ENCODE measurements around the gene ADSL. TPM values are rescaled to one million over a fixed set of nuclear protein-coding genes. Genes with fewer than 3 reads are reported as not detected.
A peak's percentile ranks its signal among the peaks of the same experiment; 100 is the strongest.

The ADSL gene
- total and polyA plus RNA-seq, 9 of the 15 experiments (the other 6 are each of a cell fraction or from before 2014, with no cell fraction given), result 112 to 322 (median 146) TPM

GRCh38 chr22:40322021-40322420, 24.3 kb upstream of the ADSL start (continued):
- no peak for TF ChIP-seq ETV5 (CRISPR knock-in tag; IDR thresholded peaks at IDR 0.05; ENCODE audit: low read depth)
- TF ChIP-seq ZNF444 (CRISPR knock-in tag; IDR thresholded peaks at IDR 0.05), result no peak
- no peak for TF ChIP-seq ZNF431 (CRISPR knock-in tag; IDR thresholded peaks at IDR 0.05)
- no peak for TF ChIP-seq KDM5B (IDR thresholded peaks at IDR 0.05; ENCODE audit: insufficient replicate concordance, low read depth, low read length)
- no peak; the same call in 1 of the 2 replicates for TF ChIP-seq NFE2 (IDR thresholded peaks at IDR 0.05; ENCODE audit: low read depth)
- TF ChIP-seq ZBTB2 (IDR thresholded peaks at IDR 0.05), result no peak
- no peak for TF ChIP-seq ZNF121 (CRISPR knock-in tag; conservative IDR thresholded peaks at IDR 0.05)
- TF ChIP-seq ZNF232 (CRISPR knock-in tag; IDR thresholded peaks at IDR 0.05), result no peak
- no peak for TF ChIP-seq ZNF445 (CRISPR knock-in tag; IDR thresholded peaks at IDR 0.05; ENCODE audit: low read depth)
- no peak for TF ChIP-seq ILK (tag; IDR thresholded peaks at IDR 0.05; ENCODE audit: borderline replicate concordance, low read depth)
- TF ChIP-seq HMGXB4 (CRISPR knock-in tag; IDR thresholded peaks at IDR 0.05), result no peak
- TF ChIP-seq TGIF2 (CRISPR knock-in tag; IDR thresholded peaks at IDR 0.05), result no peak
- no peak for TF ChIP-seq ZNF707 (CRISPR knock-in tag; conservative IDR thresholded peaks at IDR 0.05)
- TF ChIP-seq WHSC1 (IDR thresholded peaks at IDR 0.05; ENCODE audit: low read length), result no peak
- TF ChIP-seq SAFB (IDR thresholded peaks at IDR 0.05; ENCODE audit: borderline replicate concordance, low read depth, low read length), result no peak
- no peak for TF ChIP-seq DNMT1 (IDR thresholded peaks at IDR 0.05)
- 0 out of 2 replicates have a peak, but pooled peaks have one; percentile 34 for TF ChIP-seq ARID3A (IDR thresholded peaks at IDR 0.05; ENCODE audit: borderline replicate concordance, low read depth, low read length)
- TF ChIP-seq NONO (IDR thresholded peaks at IDR 0.05; ENCODE audit: low read depth in 2 of 2, low read length in 1 of 2), result no peak
- TF ChIP-seq DEAF1 (CRISPR knock-in tag; IDR thresholded peaks at IDR 0.05), result no peak
- TF ChIP-seq CTCFL (IDR thresholded peaks at IDR 0.05; ENCODE audit: borderline replicate concordance, insufficient read depth, low read depth, low read length, poor library complexity, severe bottlenecking), result no peak

Data from K562 (cell line).